ENCODE measurements around the gene PRKACB. TPM values are rescaled to one million over a fixed set of nuclear protein-coding genes. Genes with fewer than 3 reads are reported as not detected.

The PRKACB gene
- total RNA-seq, 1 experiment from 2014 or later: 3.4 TPM

- POLR2A ChIA-PET: no interaction called here
- Histone ChIP-seq H3K4me3 (ENCODE audit: low read depth, low read length) (no peak overlapping the region), H3K27me3 (replicated peaks; ENCODE audit: control insufficient read depth, insufficient read depth, low read length) (no peaks in the 10 kb centered on the region), H3K9me3 (no peaks in the 10 kb centered on the region), H3K4me1 (peaks cover 5% of the 10 kb centered on the region), H3K36me3 (ENCODE audit: control insufficient read depth, insufficient read depth, low read length) (no peaks in the 10 kb centered on the region)
- H3K4me3 Mint-ChIP-seq (ENCODE audit: unreplicated experiment): no peak overlapping the region
- CTCF ChIA-PET: no interaction called here
- BruUV-seq (replicated peaks): no TSS peak
- DNase-seq: no peak
- H3K27ac Mint-ChIP-seq (ENCODE audit: unreplicated experiment): no peak overlapping the region
- intact Hi-C loops (cut with micrococcal nuclease; ENCODE audit: unreplicated experiment): no loop called here
- TF ChIP-seq CTCF (IDR thresholded peaks at IDR 0.05; ENCODE audit: insufficient read depth in 1 of 2, low read depth in 1 of 2, low read length in 1 of 2, severe bottlenecking in 1 of 2, unreplicated experiment in 1 of 2): no peak
- H3K36me3 Mint-ChIP-seq (ENCODE audit: insufficient read depth, unreplicated experiment): no peaks in the 10 kb centered on the region
- H3K4me1 Mint-ChIP-seq (ENCODE audit: low read depth, unreplicated experiment): peaks cover 6% of the 10 kb centered on the region
- no peaks in the 10 kb centered on the region for H3K27me3 Mint-ChIP-seq (ENCODE audit: insufficient read depth, unreplicated experiment)
- H3K9me3 Mint-ChIP-seq (ENCODE audit: unreplicated experiment): no peaks in the 10 kb centered on the region
Observed at GRCh38 chr1:84107955-84108354, 36.1 kb upstream of the PRKACB start.

GRCh38 chr1:84108900-84109578, 35.0 kb upstream of the PRKACB start:
- no TSS peak for BruUV-seq (replicated peaks)
- CTCF ChIA-PET: no interaction called here
- no peak for DNase-seq
- Histone ChIP-seq H3K9me3 (no peaks in the 10 kb centered on the region), H3K36me3 (ENCODE audit: control insufficient read depth, insufficient read depth, low read length) (no peaks in the 10 kb centered on the region), H3K27me3 (replicated peaks; ENCODE audit: control insufficient read depth, insufficient read depth, low read length) (no peaks in the 10 kb centered on the region), H3K4me1 (no peaks in the 10 kb centered on the region), H3K4me3 (ENCODE audit: low read depth, low read length) (no peak overlapping the region)
- Mint-ChIP-seq H3K36me3 (ENCODE audit: insufficient read depth, unreplicated experiment) (no peaks in the 10 kb centered on the region), H3K27ac (ENCODE audit: unreplicated experiment) (no peak overlapping the region), H3K27me3 (ENCODE audit: insufficient read depth, unreplicated experiment) (no peaks in the 10 kb centered on the region), H3K9me3 (ENCODE audit: unreplicated experiment) (no peaks in the 10 kb centered on the region), H3K4me3 (ENCODE audit: unreplicated experiment) (no peak overlapping the region), H3K4me1 (ENCODE audit: low read depth, unreplicated experiment) (no peaks in the 10 kb centered on the region)
- intact Hi-C loops (cut with micrococcal nuclease; ENCODE audit: unreplicated experiment): no loop called here
- POLR2A ChIA-PET: no interaction called here
- no peak for TF ChIP-seq CTCF (IDR thresholded peaks at IDR 0.05; ENCODE audit: insufficient read depth in 1 of 2, low read depth in 1 of 2, low read length in 1 of 2, severe bottlenecking in 1 of 2, unreplicated experiment in 1 of 2)

GRCh38 chr1:84110629-84111028, 33.4 kb upstream of the PRKACB start:
- no peaks in the 10 kb centered on the region for H3K9me3 Mint-ChIP-seq (ENCODE audit: unreplicated experiment)
- TF ChIP-seq CTCF (IDR thresholded peaks at IDR 0.05; ENCODE audit: insufficient read depth in 1 of 2, low read depth in 1 of 2, low read length in 1 of 2, severe bottlenecking in 1 of 2, unreplicated experiment in 1 of 2): no peak
- no peak overlapping the region for H3K4me3 Mint-ChIP-seq (ENCODE audit: unreplicated experiment)
- ChIA-PET CTCF (no interaction called here), POLR2A (no interaction called here)
- no TSS peak for BruUV-seq (replicated peaks)
- DNase-seq: no peak
- Histone ChIP-seq H3K27me3 (replicated peaks; ENCODE audit: control insufficient read depth, insufficient read depth, low read length) (no peaks in the 10 kb centered on the region), H3K36me3 (ENCODE audit: control insufficient read depth, insufficient read depth, low read length) (no peaks in the 10 kb centered on the region), H3K4me3 (ENCODE audit: low read depth, low read length) (no peak overlapping the region), H3K4me1 (no peaks in the 10 kb centered on the region), H3K9me3 (no peaks in the 10 kb centered on the region)
- no peaks in the 10 kb centered on the region for H3K36me3 Mint-ChIP-seq (ENCODE audit: insufficient read depth, unreplicated experiment)
- H3K4me1 Mint-ChIP-seq (ENCODE audit: low read depth, unreplicated experiment): no peaks in the 10 kb centered on the region
- intact Hi-C loops (cut with micrococcal nuclease; ENCODE audit: unreplicated experiment): no loop called here
- no peak overlapping the region for H3K27ac Mint-ChIP-seq (ENCODE audit: unreplicated experiment)
- no peaks in the 10 kb centered on the region for H3K27me3 Mint-ChIP-seq (ENCODE audit: insufficient read depth, unreplicated experiment)
